NCI-H2171 treated with DMSO at 0.1 percent for 48 hours (cell line): Measurements from ENCODE around the gene NINJ1.

ENCODE experiments used
- DNase-seq: peaks from one replicate; lab custom pipeline; 2025; lab: John Stamatoyannopoulos, UW

NINJ1 gene

DNA sequence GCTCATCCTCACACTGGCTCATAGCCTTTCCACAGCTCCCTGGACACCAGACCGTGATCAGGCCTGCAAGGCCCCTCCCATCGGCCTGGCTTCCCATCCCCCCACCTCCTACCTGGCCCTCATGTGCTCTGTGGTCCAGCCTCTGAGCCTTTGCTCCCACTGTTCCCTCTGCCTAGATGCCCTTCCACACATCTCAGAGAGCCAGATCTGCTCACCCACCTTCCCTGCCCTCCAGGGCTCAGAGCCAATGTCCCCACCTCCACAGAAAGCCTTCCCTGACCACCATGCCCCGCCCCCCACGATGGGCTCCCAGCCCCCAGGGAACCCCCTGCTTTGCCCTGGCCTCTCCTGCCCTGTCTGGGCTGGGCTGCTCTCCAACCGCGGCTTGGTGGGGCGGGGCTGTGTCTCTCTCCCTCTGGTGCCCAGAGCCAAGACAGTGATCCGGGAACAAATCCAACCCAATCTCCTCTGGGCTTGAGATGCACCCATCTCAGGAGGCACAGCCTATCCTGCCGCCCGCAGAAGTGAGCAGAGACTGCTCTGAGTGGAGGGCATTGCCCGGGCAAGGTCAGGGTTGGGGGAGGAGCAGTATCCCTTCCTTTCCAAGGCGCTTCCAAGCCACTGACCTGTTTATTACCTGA lies 1.6 kb downstream of the NINJ1 start:
- no peak for DNase-seq

DNA sequence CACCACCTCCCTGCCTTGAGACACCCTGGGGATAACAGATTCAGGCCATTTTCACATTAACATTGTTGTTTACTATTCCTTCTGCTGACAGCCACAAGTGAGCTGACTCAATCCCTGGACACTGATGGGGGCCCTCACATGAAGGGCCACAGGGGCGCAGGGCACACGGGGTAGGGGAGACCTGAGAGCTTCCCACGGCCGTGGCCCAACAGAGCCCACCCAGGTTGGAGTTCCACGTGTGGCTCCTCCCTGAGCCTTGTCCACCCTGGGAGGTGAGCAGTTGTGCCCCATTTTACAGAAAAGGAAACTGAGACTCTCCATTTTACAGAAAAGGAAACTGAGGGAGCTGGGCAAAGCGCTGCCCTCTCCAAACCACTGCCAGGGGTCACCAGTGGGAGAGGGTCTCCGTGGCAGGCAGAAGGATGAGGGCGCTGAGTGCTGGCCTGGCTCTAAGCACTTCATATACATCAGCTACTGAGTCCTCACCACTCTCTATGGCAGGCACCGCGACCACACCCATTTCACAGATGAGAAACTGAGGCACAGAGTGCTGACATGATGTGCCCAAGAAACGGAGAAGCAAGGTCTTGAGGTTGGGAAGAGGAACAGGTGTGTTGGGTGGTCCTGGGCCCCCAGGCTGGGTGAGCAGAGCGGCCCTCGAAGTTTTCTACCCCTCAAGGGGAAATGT lies 2.3 kb downstream of the NINJ1 start:
- DNase-seq: no peak

DNA sequence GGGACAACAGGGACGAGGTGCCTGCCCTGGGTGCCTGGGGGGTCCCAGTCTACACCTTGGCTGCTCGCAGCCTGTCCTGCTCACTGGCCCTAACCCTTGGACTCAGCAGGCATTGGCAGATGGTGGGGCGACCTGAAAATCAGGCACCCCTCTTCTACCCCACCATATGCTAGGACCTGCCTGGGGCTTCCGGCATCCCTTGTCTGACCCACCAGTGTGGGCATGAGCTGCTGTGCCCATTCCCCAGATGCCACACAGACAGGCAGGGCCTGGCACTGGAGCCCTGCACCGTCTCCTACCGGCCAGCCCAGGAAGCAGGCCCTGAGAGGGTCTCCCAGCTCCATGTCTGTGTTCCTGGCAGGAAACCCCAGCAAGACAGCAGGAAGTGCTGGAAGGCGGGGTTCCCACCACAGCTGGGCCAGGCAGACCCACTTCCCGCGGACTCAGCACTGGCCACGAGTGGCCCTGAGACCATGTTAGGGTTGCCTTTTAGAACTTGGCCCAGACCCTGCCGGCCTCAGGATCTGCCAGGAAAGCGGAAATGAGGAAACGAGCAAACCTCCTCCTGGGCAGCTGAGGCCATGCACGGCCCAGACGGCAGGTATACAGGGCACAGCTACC lies 3.1 kb downstream of the NINJ1 start:
- no peak for DNase-seq

DNA sequence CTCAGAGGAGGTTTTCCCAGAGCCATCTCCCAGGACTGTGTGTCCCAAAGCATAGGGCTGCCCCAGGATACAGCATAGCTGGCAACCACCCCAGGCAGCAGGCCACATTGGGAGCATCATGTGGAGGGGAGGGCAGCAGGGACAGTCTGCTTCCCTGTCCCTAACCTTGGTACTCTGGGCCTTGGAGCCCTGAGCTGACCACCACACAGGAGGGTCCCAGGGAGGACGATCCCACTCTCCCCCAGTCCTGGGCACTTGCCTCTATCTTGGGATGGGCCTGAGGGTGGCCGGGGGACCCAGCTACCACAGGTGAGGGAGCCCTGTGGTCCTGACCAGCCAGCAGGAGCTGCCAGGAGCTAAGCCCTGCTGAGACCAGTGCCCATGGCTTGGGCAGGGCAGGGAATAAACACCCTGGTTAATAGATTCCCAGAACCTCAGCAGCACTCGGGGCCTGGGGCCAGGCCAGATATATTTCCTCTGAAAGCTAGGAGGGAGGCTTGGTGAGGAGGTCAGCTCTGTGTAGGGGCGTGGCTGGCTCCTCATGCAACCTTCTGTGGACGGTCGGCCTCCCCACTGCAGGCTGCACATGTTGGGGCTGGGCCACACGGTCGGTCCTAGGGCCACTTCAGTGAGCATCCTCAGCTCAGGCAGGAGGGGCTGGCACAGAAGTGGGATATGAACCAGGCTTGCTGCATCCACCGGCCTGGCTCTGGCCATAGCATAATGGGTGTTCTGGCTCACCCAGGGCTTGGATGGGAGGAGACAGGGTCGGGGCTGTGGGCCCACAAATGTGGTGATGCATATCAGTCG lies 4.2 kb downstream of the NINJ1 start:
- DNase-seq: no peak

DNA sequence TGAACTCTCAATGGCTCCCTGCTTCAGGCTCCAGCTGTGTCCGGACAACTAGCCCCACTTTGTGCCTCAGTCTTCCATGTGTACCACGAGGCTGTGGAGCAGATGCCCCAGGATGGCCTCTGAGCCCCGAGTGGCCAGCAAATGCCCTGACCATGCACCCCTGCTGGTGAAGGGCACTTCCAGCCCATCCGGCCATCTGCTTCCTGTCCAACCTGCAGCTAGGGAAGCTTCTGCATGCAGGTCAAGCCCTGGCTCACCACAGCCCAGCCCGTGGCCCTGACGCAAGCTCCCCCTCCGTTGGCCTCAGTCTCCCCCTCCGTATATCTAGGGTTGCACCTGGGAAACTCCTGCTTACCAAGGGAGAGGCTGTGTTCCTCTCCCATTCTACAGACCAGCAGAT lies 4.8 kb downstream of the NINJ1 start:
- DNase-seq: no peak

DNA sequence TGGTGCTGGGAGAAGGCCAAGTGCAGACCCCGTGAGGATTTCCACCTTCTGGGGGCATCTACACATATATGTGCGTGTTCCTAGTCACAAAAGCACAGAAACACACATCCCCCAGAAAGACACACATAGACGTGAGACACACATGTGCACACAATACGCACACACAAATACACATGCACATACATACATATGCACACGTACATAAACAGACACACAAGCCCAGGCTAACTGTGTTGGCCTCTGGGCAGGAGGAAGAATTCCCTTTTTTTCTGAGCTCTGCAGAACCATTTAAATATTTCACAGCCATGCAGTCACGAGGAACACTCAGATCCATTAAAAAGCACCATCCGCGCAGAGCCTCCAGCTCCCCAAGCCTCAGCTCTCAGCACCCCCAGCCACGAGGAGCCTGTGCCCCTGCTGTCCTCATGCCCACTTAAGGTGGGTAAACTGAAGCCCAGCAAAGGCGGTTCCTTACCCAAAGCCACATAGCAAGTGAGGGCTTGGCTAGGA lies 5.3 kb downstream of the NINJ1 start:
- no peak for DNase-seq

DNA sequence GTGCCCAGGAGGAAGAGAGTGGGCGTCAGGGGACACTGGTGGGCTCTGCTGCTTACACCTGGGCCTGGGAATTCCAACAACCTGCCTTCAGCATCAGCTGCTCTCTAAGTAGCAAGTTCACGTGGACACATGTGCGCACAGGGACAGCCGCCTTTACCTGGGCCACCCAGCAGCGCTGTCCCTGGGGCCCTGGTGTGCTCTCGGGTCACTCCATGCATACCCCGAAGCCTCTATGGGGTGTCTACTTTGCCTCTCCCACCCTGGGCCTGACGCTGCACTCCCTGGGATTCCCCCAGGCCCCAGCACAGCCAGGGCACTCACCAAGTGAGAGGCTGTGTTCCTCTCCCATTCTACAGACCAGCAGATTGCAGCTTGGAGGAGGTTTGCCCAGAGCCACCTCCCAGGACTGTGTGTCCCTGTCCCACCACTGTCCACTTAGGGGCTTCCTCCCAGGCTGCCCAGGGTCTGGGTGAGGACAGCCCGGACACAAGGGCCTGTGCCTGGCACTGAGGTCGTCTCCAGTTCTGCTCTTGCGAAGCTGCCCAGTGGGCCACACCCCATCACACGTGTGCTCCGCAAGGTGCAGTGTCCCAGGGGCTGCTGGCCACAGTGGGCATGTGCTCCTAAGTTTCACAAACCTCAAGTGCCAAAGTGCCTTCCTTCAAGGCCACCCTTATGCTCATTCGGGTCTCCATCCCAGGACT lies 5.9 kb downstream of the NINJ1 start:
- DNase-seq: no peak

DNA sequence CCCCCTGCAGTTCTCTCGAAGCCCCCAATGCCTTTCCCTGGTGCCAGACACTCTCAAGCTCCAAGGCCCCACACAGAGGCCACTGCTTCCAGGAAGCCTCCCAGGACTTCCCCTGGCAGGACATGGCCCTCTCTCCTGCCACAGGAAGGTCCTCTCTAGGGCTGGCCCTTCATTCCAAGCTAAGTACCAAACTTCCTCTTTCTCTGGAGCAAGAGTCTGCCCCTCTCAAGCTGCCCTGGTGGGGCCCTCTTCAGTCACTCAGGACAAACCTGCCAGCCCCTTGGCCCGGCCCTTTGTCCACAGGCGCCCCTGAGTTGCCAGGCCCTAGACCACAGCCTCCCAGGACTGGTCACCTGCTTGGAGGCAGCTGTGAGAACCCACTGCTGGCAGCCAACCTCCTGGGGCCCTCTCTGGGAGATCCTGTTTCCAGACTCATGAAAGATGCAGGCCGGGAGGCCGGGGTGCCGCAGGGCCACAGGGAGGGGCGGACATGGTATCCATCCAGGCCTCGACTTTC lies 6.6 kb downstream of the NINJ1 start:
- no peak for DNase-seq

DNA sequence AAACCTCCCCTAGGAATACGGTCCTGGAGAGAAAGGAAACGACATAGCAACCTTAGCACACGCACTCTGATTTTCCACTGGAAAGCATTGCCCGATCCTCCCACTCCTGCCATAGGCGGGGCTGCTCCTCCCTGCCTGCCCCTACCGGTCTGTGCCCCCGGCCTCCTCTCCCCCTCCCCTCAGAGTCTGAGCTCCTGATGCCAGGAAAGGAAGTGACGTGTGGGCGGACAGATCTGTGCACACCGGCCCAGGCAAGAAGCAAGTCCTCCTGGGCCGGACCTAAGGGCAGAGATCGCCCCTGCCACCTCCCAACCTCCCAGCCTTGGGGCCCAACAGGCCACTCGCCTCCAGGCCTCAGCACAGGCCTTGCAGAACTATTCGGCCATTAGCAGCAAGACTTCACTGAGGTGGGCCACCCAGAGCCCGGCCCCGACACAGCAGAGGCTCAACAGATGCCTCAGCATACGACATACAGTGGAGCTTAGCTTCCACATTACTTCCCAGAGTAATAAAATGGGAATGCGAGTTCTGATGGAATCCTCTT lies 7.2 kb downstream of the NINJ1 start:
- peak; percentile 40 for DNase-seq

DNA sequence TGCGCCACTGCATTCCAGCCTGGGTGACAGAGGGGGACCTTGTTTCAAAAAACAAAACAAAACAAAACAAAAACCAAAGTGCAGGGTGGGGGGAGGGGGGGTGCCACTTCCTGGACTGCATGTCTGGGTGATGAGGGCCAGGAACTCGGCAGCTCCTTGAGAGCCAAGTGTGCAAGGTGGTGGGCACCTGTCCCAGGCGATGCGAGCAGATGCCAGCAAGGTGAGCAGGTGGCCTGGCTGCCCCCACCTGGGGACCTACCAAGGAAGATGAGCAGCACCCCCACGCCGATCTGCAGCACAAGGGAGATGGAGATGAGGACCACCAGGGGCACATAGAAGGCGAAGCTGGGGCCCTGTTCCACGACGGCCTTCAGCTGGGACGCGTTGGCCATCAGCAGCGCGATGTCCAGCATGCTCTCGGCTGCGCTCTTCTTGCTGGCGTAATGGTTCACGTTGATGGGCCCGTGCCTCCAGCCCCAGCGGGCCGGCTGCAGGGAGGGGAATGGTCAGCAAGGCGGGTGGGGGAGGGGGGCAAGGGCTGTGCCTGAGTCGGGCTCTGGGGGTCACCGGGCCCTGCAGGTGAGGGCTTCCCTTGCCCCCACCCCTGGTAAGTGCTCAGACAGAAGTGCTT lies 7.8 kb downstream of the NINJ1 start:
- peak; percentile 19 for DNase-seq

DNA sequence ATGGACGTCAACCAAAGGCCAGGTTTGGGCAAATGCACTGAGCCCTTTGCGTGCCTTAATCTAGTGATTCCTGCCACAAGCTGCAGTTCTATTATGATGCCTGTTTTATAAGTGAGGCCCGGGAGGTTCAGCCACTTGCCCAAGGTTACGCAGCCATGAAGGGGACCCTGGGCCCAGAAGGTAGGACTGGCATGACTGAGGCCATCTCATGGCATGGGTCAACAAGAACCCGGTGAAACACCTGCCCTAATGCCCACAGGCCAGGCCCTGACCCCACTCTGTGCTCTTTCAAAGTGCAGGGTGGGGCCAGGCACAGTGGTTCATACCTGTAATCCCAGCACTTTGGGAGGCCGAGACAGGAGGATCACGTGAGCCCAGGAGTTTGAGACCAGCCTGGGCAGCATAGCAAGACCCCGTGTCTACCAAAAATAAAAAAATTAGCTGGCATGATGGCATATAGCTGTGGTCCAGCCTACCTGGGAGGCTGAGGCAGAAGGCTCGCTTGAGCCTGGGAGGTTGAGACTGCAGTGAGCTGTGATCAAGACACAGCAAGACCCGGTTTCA lies 8.6 kb downstream of the NINJ1 start:
- DNase-seq: no peak

DNA sequence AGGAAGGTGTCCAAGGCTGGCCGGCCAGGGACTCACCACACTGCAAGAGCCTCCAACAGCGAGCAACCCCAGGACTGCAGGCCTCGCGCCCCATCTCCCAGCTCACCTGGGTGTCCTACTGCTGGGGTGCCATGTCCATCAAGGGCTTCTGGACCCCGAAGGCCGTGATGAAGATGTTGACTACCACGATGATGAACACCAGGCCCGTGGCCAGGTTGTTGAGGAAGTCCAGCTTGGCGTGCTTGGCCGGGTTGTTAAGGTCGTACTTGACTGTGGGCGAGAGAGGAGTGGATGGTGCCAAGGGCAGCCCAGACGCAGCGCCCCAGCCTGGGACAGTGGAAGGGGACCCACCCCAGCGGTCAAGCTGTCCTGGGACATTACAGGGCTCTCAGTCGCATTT lies 9.3 kb downstream of the NINJ1 start:
- DNase-seq: no peak

DNA sequence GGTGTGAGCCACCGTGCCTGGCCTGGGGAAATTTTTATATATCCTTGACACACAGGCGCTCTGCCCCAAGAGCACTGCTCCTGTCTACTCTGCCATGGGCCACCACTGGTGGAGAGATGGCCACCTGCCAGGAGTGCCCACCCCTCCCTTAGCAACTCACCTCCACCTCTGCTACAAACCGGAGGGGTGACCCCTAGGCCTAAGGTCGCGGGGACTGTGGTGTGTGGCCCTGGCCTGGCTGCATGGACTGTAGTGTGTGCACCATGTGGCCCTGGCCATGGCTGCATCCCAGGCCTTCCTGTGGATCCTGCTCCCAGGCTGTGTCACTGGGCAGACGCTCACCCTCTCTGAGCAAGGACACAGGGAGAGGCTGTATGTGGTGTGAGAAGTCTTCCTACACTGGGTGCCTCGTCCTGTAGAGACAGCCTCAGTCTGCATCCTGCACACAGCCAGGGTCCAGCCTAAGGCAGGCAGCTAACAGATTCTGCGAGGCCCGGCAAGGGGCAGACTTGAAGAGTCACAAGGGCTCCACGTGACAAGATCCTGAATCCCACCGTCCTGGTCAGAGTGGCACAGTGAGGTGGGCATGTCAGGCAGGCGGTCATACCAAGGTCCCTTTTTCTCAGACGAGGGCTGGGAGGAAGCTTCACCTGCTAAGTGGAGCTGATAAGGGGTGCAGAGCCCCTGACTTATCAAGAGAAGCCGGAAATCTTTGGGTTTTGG lies 10.3 kb downstream of the NINJ1 start:
- DNase-seq: no peak

DNA sequence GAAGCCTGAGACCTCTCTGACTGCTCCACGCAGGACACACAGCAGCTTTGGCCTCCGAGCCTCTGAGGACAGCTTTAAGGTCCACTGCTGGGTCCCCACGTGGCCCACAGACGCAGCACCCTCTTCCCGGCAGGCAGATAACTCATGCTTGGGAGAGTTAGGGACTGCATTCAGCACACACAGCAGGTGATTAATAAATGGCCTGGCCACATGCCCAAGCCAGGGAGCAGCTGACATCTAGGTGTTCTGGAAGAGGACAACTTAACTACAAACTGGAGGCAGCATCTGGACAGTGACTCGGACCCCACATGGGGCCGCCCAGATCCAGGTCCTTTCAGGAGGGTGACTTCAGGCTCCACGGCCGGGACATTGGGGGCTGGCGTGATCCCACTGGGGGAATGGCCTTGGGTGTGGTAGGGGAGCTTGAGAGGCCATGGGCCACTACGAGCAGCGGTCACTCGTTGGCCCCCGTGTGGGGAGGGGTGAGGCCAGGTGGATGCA lies 11.3 kb downstream of the NINJ1 start:
- DNase-seq: no peak

DNA sequence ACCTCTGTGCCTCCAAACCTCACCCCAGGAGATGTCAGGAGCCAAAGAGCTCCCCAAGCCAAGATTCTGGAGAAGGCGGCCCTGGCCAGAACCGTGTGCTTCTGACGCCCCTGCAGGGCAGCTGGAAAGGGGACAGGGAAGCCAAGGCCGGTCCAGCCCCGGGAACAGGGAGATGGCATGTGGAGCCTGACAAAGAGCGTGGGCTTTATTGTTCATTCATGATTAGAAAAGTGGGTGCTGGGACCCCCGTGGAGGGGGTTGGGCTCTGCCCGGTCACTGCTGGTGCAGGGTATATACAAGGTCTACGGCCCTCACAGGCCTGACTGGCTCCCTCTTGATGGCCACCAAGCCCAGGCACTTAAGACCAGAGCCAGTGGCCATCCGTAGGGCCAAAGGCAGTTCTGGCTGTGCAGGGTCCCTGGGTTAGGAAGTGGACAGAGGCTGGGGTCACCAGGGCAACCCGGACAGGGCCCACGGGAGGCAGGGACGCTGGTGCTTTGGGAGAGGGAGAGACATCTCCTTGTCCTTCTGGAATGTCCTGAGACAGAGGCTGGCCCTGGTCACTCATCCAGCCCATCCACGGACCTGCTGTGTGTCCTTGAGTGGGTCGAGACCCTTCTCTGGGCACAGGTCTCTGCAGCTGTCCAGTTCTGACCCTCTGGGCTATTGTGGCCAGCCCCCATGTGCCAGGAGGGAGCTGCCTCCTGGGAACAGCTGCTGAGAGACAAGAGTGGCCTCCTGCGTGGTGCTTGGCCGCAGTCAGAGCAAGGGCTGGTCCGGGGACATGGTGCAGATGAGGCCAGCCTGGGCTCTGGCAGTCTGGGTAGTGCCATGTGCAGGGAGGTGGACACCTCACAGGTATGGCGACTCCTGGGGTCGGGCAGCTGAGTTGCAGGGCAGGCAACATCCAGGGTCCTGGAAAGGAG lies 12.5 kb downstream of the NINJ1 start:
- no peak for DNase-seq

DNA sequence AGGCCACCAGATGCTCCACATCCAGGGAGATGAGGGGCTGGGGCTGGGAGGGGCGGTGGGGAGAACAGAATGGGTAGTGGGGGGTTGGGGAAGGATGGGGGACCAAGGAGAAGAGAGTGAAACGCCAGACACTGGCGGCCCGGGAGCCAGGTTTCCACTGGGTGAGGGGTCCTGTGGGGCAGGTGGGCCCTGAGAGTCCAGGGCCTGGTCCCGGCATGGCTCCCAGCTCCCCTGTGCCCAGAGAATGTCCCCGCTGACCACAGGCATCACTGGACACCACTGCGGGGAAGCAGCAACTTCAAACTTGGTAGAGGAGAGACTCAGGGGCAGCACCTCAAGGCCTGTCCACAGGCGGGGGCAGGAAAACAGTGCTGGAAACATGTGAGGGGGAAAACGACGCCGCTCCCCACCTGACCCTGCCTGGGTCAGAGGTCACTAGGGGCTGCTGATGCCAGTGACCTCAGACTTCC lies 13.2 kb downstream of the NINJ1 start:
- no peak for DNase-seq

DNA sequence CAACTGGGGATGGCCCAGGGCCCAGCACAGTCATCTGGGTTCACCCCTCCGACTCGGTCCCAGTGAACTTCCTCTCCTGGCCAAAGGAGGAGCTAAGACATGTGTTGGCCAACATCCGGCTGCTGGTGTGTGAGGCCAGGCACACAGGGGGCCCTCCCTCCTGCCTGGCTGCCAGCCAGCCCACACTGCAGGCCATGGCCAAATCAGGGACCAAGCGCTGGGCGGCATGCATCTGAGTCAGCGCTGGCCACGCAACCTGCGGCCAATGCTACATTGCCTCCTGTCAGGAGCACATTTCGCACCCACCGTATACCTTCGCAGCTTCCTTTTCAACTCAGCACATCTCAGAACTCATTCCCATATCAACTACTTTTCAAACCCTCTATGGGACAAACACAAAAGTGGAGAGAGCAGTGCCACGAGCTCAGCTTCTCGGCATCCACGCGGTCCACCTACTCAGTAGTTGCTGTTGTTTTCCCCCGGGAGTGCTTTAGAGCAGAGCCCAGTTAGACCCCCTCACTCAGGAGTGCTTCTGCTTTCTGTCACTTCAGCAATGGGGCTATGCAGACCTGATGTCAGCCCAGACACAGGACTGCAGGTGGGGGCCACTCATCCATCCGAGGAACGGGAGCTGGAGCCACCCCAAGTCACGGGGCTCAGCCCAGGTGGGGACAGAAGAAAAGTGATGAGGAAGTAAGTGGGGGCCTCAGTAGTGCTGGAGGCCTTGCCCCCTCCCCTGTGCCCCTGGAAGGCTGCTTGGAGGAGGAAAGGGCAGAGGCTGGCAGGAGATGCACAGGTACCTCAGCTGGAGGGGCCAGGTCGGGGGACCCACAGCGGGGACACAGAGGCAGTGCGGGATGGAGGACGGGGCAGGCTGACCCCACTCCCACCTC lies 13.9 kb downstream of the NINJ1 start:
- no peak for DNase-seq

DNA sequence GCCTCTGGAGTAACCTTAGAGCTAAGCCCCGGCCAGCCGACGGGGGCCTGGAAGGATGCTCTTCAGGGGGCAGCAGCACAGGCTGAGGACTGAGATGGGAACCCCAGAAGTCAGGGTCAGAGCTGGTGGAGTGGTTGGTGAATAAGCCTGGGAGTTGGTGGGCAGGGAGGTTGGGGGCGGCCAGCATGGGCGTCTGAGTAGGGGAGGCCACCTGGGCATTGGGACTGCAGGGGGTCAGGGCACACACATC lies 14.4 kb downstream of the NINJ1 start:
- no peak for DNase-seq
